Measurements from ENCODE around the gene PEMT. TPM values are rescaled to one million over a fixed set of nuclear protein-coding genes. Genes with fewer than 3 reads are reported as not detected.

The PEMT gene
- total and polyA plus RNA-seq, 9 of the 15 experiments (the other 6 are each of a cell fraction or from before 2014, with no cell fraction given), result 1.4 to 36.4 (median 13.6) TPM

DNA sequence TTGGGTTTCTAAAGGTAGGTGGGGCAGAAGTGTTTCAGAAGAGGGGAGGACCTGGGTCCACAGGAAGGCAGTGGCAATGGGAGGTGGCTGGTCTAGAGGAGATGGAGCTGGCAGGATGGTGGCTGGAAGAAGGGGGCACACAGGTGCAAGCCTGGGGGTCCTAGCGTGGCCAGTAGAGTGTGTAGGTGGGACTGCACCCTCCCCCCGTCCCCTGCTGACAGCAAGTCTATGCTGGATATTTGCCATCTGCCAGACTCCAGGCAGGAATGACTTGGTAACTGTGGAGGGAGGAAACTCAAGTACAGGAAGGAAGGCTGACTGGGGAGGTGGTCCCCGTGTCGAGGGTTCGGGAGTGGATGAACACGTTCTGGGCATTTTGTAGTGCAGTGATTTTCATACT lies 106.1 kb downstream of the PEMT start:
- H3K27me3 ChIP-seq (ENCODE audit: control insufficient read depth in 2 of 2, insufficient read depth in 2 of 2, low read length in 2 of 2), result no peaks in the 10 kb centered on the region
- no peak overlapping the region for H3K9ac ChIP-seq (ENCODE audit: insufficient read depth in 1 of 2, low read depth in 2 of 2, low read length in 2 of 2)
- H3K27ac ChIP-seq (ENCODE audit: extremely low read depth, low read depth, low read length), result no peak overlapping the region
- ATAC-seq (no peak), FAIRE-seq (no peak), DNase-seq (ENCODE audit: extremely low read depth in 1 of 4, low spot score in 3 of 4) (no peak)
- CTCF ChIA-PET (ENCODE audit: low intra/inter-chr PET ratio), result no interaction called here
- no peaks in the 10 kb centered on the region; the same call in 1 of the 2 replicates for H4K20me1 ChIP-seq (replicated peaks; ENCODE audit: control insufficient read depth, insufficient read depth, low read length)
- H3K79me2 ChIP-seq (ENCODE audit: control insufficient read depth, insufficient read depth, low read length), result peaks cover 57% of the 10 kb centered on the region
- H2AFZ ChIP-seq (ENCODE audit: low read depth, low read length), result no peak overlapping the region
- in situ Hi-C loops (cut with MboI), result no loop called here
- peaks cover 61% of the 10 kb centered on the region; the same call in 2 of the 3 replicates for H3K36me3 ChIP-seq (ENCODE audit: control insufficient read depth, insufficient read depth, low read length)
- 100% methylated on average over 4 of the region's 6 CpGs for WGBS (ENCODE audit: insufficient coverage, low coverage, missing lambda C conversion rate)
- H3K4me2 ChIP-seq (ENCODE audit: insufficient read depth, low read length), result no peak overlapping the region
- no peaks in the 10 kb centered on the region; a peak in 2 of 5 replicates for H3K4me1 ChIP-seq (replicated peaks in 1 of 2; ENCODE audit: control insufficient read depth in 2 of 2, insufficient read depth in 2 of 2, low read length in 2 of 2)
- no TSS peak for BruUV-seq (replicated peaks)
- no peak for TF ChIP-seq CBX3 (IDR thresholded peaks at IDR 0.05; ENCODE audit: borderline replicate concordance in 1 of 2, low read length in 2 of 2)
- no peak for TF ChIP-seq BRD9 (IDR thresholded peaks at IDR 0.05; ENCODE audit: low read depth, partially characterized antibody)
- no peak for TF ChIP-seq ZNF764 (CRISPR knock-in tag; IDR thresholded peaks at IDR 0.05; ENCODE audit: low read depth)
- TF ChIP-seq, protein P1, sequence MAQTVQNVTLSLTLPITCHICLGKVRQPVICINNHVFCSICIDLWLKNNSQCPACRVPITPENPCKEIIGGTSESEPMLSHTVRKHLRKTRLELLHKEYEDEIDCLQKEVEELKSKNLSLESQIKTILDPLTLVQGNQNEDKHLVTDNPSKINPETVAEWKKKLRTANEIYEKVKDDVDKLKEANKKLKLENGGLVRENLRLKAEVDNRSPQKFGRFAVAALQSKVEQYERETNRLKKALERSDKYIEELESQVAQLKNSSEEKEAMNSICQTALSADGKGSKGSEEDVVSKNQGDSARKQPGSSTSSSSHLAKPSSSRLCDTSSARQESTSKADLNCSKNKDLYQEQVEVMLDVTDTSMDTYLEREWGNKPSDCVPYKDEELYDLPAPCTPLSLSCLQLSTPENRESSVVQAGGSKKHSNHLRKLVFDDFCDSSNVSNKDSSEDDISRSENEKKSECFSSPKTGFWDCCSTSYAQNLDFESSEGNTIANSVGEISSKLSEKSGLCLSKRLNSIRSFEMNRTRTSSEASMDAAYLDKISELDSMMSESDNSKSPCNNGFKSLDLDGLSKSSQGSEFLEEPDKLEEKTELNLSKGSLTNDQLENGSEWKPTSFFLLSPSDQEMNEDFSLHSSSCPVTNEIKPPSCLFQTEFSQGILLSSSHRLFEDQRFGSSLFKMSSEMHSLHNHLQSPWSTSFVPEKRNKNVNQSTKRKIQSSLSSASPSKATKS (CRISPR knock-in tag; IDR thresholded peaks at IDR 0.05), result no peak
- no peak for TF ChIP-seq ARID1B (IDR thresholded peaks at IDR 0.05)
- H3K9me1 ChIP-seq (ENCODE audit: control insufficient read depth, insufficient read depth, low read length), result peaks cover 2% of the 10 kb centered on the region
- POLR2A ChIA-PET, result no interaction called here
- no peaks in the 10 kb centered on the region for H3K9me3 ChIP-seq (replicated peaks; ENCODE audit: control insufficient read depth, insufficient read depth, low read depth, low read length)
- intact Hi-C loops (cut with micrococcal nuclease), result no loop called here
- no peak overlapping the region for H3K4me3 ChIP-seq

All from K562 (cell line).